Liver (tissue), 9 donors: ENCODE measurements around the gene AP3M1. TPM values are rescaled to one million over a fixed set of nuclear protein-coding genes. Genes with fewer than 3 reads are reported as not detected.
A peak's percentile ranks its signal among the peaks of the same experiment; 100 is the strongest.

ENCODE experiments used
- DNase-seq: peaks from one replicate; pipeline ENCODE4 v3.0.0-alpha.2; 2017; ENCODE audit warnings: low spot score
- H3K27ac ChIP-seq, 2 donors: one replicate each; pipeline ENCODE4 v1.7.0; 2013; ENCODE audit warnings: inconsistent platforms in 2 of 2, low read length in 2 of 2, control low read depth in 1 of 2, low read depth in 1 of 2, mild to moderate bottlenecking in 1 of 2
- H3K27me3 ChIP-seq, 4 donors: one replicate each; pipeline versions ENCODE4 v1.6.1 to v1.7.0; 2013; ENCODE audit warnings: low read length in 3 of 4, inconsistent platforms in 1 of 4, mild to moderate bottlenecking in 1 of 4, moderate library complexity in 1 of 4; ENCODE audit not compliant: control insufficient read depth in 4 of 4, insufficient read depth in 4 of 4
- H3K36me3 ChIP-seq, 4 donors: one replicate each; pipeline versions ENCODE4 v1.6.1 to v1.7.0; 2013; ENCODE audit warnings: low read length in 3 of 4, mild to moderate bottlenecking in 3 of 4, low read depth in 1 of 4, moderate library complexity in 1 of 4; ENCODE audit not compliant: control insufficient read depth in 4 of 4, insufficient read depth in 3 of 4
- H3K4me1 ChIP-seq, 4 donors: one replicate each; pipeline versions ENCODE4 v1.6.1 to v1.7.0; 2013; ENCODE audit warnings: low read length in 3 of 4, mild to moderate bottlenecking in 3 of 4, moderate library complexity in 1 of 4; ENCODE audit not compliant: control insufficient read depth in 4 of 4, insufficient read depth in 4 of 4
- H3K4me3 ChIP-seq, 3 donors: one replicate each; pipeline versions ENCODE4 v1.6.1 to v1.7.0; 2013; ENCODE audit warnings: low read length in 3 of 3, control low read depth in 1 of 3, low read depth in 1 of 3, mild to moderate bottlenecking in 1 of 3
- H3K9ac ChIP-seq, 2 donors: one replicate each; pipeline ENCODE4 v1.7.0; 2013; ENCODE audit warnings: low read length in 2 of 2, mild to moderate bottlenecking in 2 of 2, moderate library complexity in 2 of 2, control low read depth in 1 of 2, low read depth in 1 of 2
- H3K9me3 ChIP-seq, 4 donors: one replicate each; pipeline versions ENCODE4 v1.6.1 to v1.7.0; 2013; ENCODE audit warnings: low read length in 3 of 4; ENCODE audit not compliant: control insufficient read depth in 4 of 4
- EGR1 ChIP-seq, 2 donors: IDR thresholded peaks; 2 replicates each; pipeline ENCODE4 v1.6.1; 2016 to 2018; ENCODE audit warnings: antibody characterized with exemption in 2 of 2, low read depth in 2 of 2
- FOXA1 ChIP-seq: IDR thresholded peaks from 2 replicates; pipeline ENCODE4 v1.6.1; 2016; ENCODE audit warnings: antibody characterized with exemption
- GABPA ChIP-seq, 2 donors: IDR thresholded peaks in 1 of 2; conservative IDR thresholded peaks in 1 of 2; 2 replicates each; pipeline ENCODE4 v1.6.1; 2016; ENCODE audit warnings: antibody characterized with exemption in 2 of 2, mild to moderate bottlenecking in 1 of 2, moderate library complexity in 1 of 2
- HNF4A ChIP-seq, 2 donors: conservative IDR thresholded peaks; 2 replicates each; pipeline ENCODE4 v1.6.1; 2016; ENCODE audit warnings: antibody characterized with exemption in 2 of 2, mild to moderate bottlenecking in 2 of 2
- HNF4G ChIP-seq: IDR thresholded peaks from 2 replicates; pipeline ENCODE4 v1.6.1; 2016; ENCODE audit warnings: antibody characterized with exemption
- JUND ChIP-seq, 2 donors: IDR thresholded peaks; 2 replicates each; pipeline ENCODE4 v1.6.1; 2016; ENCODE audit warnings: antibody characterized with exemption in 2 of 2
- MAX ChIP-seq: IDR thresholded peaks from 2 replicates; pipeline ENCODE4 v1.6.1; 2016; ENCODE audit warnings: antibody characterized with exemption
- RAD21 ChIP-seq, 2 donors: IDR thresholded peaks; 2 replicates each; pipeline ENCODE4 v1.6.1; 2016; ENCODE audit warnings: antibody characterized with exemption in 2 of 2, mild to moderate bottlenecking in 2 of 2
- SP1 ChIP-seq: IDR thresholded peaks from 2 replicates; pipeline ENCODE4 v1.6.1; 2018; ENCODE audit warnings: antibody characterized with exemption, mild to moderate bottlenecking
- YY1 ChIP-seq: IDR thresholded peaks from 2 replicates; pipeline ENCODE4 v1.6.1; 2016; ENCODE audit warnings: antibody characterized with exemption, mild to moderate bottlenecking
- ZBTB33 ChIP-seq: IDR thresholded peaks from 2 replicates; pipeline ENCODE4 v1.6.1; 2016; ENCODE audit warnings: antibody characterized with exemption
- WGBS: extraction: QIAGEN DNeasy Blood & Tissue Kit; methylation state at CpG from one replicate; pipeline ENCODE4 v1.1.7; 2013; 5-methylcytosine and 5-hydroxymethylcytosine counted together
- polyA plus RNA-seq, 2 donors: library from polyadenylated mRNA; stranded (reverse) in 1 of 2; unstranded in 1 of 2; fragments of 200-250 nt in 1 of 2; fragments of >200 nt in 1 of 2; fragmentation: Nextera tagmentation in 1 of 2; extraction: Ambion mirVana in 1 of 2; gene quantifications; one replicate each; pipeline versions ENCODE4 v1.2.1 to v1.2.3, GENCODE V29; 2013 to 2015
- total RNA-seq, 2 donors: library from RNA; depleted of rRNA; stranded (reverse); fragments of >200 nt; gene quantifications; one replicate each; pipeline ENCODE4 v1.2.3, GENCODE V29; 2014
- TF ChIP-seq, protein P1 (sequence below): IDR thresholded peaks from 2 replicates; pipeline ENCODE4 v1.6.1; 2016; ENCODE audit warnings: antibody characterized with exemption
- TF ChIP-seq, protein P2 (sequence below): fragments of 150-350 bp; IDR thresholded peaks from 2 replicates; pipeline ENCODE4 v1.5.1; 2017; ENCODE audit warnings: improper control_type of control experiment, low read depth, low read length; ENCODE audit not compliant: missing input control
- TF ChIP-seq, protein P3 (sequence below): IDR thresholded peaks from 2 replicates; pipeline ENCODE4 v1.6.1; 2016; ENCODE audit warnings: antibody characterized with exemption, mild to moderate bottlenecking
- donor health status: healthy.
- donor health status: healthy.
- donor health status: healthy.
- donor health status: healthy.
- donor health status: healthy.

AP3M1 gene
- total and polyA plus RNA-seq, 4 donors, result 7.5 to 24.8 (median 16.6) TPM

GRCh38 chr10:74156919-74157289, 6.3 kb upstream of the AP3M1 start:
- peak in 1 of 2 donors; percentile 5 for TF ChIP-seq RAD21 (IDR thresholded peaks at IDR 0.05)
- TF ChIP-seq YY1, result no peak
- Histone ChIP-seq H3K36me3 (no peaks in the 10 kb centered on the region), H3K4me3 (no peak overlapping the region), H3K27me3 (no peaks in the 10 kb centered on the region), H3K27ac (no peak overlapping the region), H3K9me3 (no peaks in the 10 kb centered on the region), H3K9ac (no peak overlapping the region), H3K4me1 (peaks cover 2 to 21% (median 17%) of the 10 kb centered on the region in 4 donors)
- no peak for DNase-seq
- 27% methylated on average over 2 of the region's 2 CpGs for WGBS

- 74% methylated on average over 4 of the region's 4 CpGs for WGBS
- peaks cover 2 to 35% (median 24%) of the 10 kb centered on the region in 4 donors for H3K4me1 ChIP-seq
- TF ChIP-seq HNF4A (conservative IDR thresholded peaks at IDR 0.05) (no peak), FOXA1 (no peak), EGR1 (IDR thresholded peaks at IDR 0.05; ENCODE audit: low read depth in 2 of 2) (no peak), ZBTB33 (no peak)
- TF ChIP-seq, protein P1, sequence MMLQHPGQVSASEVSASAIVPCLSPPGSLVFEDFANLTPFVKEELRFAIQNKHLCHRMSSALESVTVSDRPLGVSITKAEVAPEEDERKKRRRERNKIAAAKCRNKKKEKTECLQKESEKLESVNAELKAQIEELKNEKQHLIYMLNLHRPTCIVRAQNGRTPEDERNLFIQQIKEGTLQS, result no peak
- TF ChIP-seq, protein P2, sequence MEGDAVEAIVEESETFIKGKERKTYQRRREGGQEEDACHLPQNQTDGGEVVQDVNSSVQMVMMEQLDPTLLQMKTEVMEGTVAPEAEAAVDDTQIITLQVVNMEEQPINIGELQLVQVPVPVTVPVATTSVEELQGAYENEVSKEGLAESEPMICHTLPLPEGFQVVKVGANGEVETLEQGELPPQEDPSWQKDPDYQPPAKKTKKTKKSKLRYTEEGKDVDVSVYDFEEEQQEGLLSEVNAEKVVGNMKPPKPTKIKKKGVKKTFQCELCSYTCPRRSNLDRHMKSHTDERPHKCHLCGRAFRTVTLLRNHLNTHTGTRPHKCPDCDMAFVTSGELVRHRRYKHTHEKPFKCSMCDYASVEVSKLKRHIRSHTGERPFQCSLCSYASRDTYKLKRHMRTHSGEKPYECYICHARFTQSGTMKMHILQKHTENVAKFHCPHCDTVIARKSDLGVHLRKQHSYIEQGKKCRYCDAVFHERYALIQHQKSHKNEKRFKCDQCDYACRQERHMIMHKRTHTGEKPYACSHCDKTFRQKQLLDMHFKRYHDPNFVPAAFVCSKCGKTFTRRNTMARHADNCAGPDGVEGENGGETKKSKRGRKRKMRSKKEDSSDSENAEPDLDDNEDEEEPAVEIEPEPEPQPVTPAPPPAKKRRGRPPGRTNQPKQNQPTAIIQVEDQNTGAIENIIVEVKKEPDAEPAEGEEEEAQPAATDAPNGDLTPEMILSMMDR, result no peak
- no peak for DNase-seq
- no peak overlapping the region for H3K9ac ChIP-seq
- H3K27ac ChIP-seq, result no peak overlapping the region
- H3K27me3 ChIP-seq, result no peaks in the 10 kb centered on the region
- H3K36me3 ChIP-seq, result no peaks in the 10 kb centered on the region
- H3K9me3 ChIP-seq, result no peaks in the 10 kb centered on the region
- H3K4me3 ChIP-seq, result no peak overlapping the region
Observed at GRCh38 chr10:74153676-74154075, 3.0 kb upstream of the AP3M1 start.

- H3K27ac ChIP-seq, result peak overlapping the region in 1 of 2 donors; percentile 11
- H3K4me3 ChIP-seq, result no peak overlapping the region
- 47% methylated on average over 4 of the region's 4 CpGs for WGBS
- H3K36me3 ChIP-seq, result peaks cover 0 to 1% (median 0%) of the 10 kb centered on the region in 4 donors
- H3K4me1 ChIP-seq, result peaks cover 2 to 35% (median 24%) of the 10 kb centered on the region in 4 donors
- no peak overlapping the region for H3K9ac ChIP-seq
- no peak for DNase-seq
- no peaks in the 10 kb centered on the region for H3K27me3 ChIP-seq
- no peaks in the 10 kb centered on the region for H3K9me3 ChIP-seq
- TF ChIP-seq MAX, result peak; percentile 20
- no peak for TF ChIP-seq SP1
- TF ChIP-seq, protein P2, result peak; percentile 50
- TF ChIP-seq, protein P3, sequence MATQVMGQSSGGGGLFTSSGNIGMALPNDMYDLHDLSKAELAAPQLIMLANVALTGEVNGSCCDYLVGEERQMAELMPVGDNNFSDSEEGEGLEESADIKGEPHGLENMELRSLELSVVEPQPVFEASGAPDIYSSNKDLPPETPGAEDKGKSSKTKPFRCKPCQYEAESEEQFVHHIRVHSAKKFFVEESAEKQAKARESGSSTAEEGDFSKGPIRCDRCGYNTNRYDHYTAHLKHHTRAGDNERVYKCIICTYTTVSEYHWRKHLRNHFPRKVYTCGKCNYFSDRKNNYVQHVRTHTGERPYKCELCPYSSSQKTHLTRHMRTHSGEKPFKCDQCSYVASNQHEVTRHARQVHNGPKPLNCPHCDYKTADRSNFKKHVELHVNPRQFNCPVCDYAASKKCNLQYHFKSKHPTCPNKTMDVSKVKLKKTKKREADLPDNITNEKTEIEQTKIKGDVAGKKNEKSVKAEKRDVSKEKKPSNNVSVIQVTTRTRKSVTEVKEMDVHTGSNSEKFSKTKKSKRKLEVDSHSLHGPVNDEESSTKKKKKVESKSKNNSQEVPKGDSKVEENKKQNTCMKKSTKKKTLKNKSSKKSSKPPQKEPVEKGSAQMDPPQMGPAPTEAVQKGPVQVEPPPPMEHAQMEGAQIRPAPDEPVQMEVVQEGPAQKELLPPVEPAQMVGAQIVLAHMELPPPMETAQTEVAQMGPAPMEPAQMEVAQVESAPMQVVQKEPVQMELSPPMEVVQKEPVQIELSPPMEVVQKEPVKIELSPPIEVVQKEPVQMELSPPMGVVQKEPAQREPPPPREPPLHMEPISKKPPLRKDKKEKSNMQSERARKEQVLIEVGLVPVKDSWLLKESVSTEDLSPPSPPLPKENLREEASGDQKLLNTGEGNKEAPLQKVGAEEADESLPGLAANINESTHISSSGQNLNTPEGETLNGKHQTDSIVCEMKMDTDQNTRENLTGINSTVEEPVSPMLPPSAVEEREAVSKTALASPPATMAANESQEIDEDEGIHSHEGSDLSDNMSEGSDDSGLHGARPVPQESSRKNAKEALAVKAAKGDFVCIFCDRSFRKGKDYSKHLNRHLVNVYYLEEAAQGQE, result no peak
- no peak for TF ChIP-seq YY1
- peak in 1 of 2 donors; percentile 53 for TF ChIP-seq RAD21 (IDR thresholded peaks at IDR 0.05)
- no peak for TF ChIP-seq HNF4G
- no peak for TF ChIP-seq GABPA (IDR thresholded peaks at IDR 0.05 in 1 of 2, conservative IDR thresholded peaks at IDR 0.05 in 1 of 2)
- TF ChIP-seq, protein P1, result no peak
- no peak for TF ChIP-seq FOXA1
- no peak for TF ChIP-seq HNF4A (conservative IDR thresholded peaks at IDR 0.05)
- TF ChIP-seq JUND (IDR thresholded peaks at IDR 0.05), result no peak
Observed at GRCh38 chr10:74153123-74153522, 2.5 kb upstream of the AP3M1 start.
